ENCODE measurements around the gene PCDH19.

Gene PCDH19

GRCh38 chrX:100410901-100411801 lies 1.1 kb upstream of the PCDH19 start:
- H3K4me3 Mint-ChIP-seq, result no peak overlapping the region
- no peaks in the 10 kb centered on the region for H3K36me3 Mint-ChIP-seq (ENCODE audit: low read depth)
- H3K9me3 Mint-ChIP-seq, result no peaks in the 10 kb centered on the region
- peaks cover 2% of the 10 kb centered on the region for H3K4me1 Mint-ChIP-seq (ENCODE audit: low read depth)
- no peak overlapping the region for H3K27ac Mint-ChIP-seq
- peaks cover 56% of the 10 kb centered on the region for H3K27me3 Mint-ChIP-seq (ENCODE audit: low read depth)
- no peak for DNase-seq (ENCODE audit: low spot score)

GRCh38 chrX:100408713-100409609 lies 1.1 kb downstream of the PCDH19 start:
- peaks cover 2% of the 10 kb centered on the region for H3K4me1 Mint-ChIP-seq (ENCODE audit: low read depth)
- no peak overlapping the region for H3K4me3 Mint-ChIP-seq
- H3K27me3 Mint-ChIP-seq (ENCODE audit: low read depth), result peaks cover 59% of the 10 kb centered on the region
- no peaks in the 10 kb centered on the region for H3K36me3 Mint-ChIP-seq (ENCODE audit: low read depth)
- H3K27ac Mint-ChIP-seq, result no peak overlapping the region
- DNase-seq (ENCODE audit: low spot score), result no peak
- no peaks in the 10 kb centered on the region for H3K9me3 Mint-ChIP-seq

- no peak for DNase-seq (ENCODE audit: low spot score)
- Mint-ChIP-seq H3K27me3 (ENCODE audit: low read depth) (peaks cover 53% of the 10 kb centered on the region), H3K36me3 (ENCODE audit: low read depth) (no peaks in the 10 kb centered on the region), H3K9me3 (no peaks in the 10 kb centered on the region), H3K27ac (no peak overlapping the region), H3K4me3 (no peak overlapping the region), H3K4me1 (ENCODE audit: low read depth) (peaks cover 2% of the 10 kb centered on the region)
These were observed 2.0 kb downstream of the PCDH19 start for GRCh38 chrX:100407784-100408712.

- H3K4me1 Mint-ChIP-seq (ENCODE audit: low read depth), result peaks cover 2% of the 10 kb centered on the region
- peaks cover 46% of the 10 kb centered on the region for H3K27me3 Mint-ChIP-seq (ENCODE audit: low read depth)
- H3K36me3 Mint-ChIP-seq (ENCODE audit: low read depth), result no peaks in the 10 kb centered on the region
- no peak for DNase-seq (ENCODE audit: low spot score)
- no peaks in the 10 kb centered on the region for H3K9me3 Mint-ChIP-seq
- no peak overlapping the region for H3K27ac Mint-ChIP-seq
- no peak overlapping the region for H3K4me3 Mint-ChIP-seq
These were observed 2.8 kb downstream of the PCDH19 start for GRCh38 chrX:100407147-100407783.

- no peak overlapping the region for H3K27ac Mint-ChIP-seq
- peaks cover 33% of the 10 kb centered on the region for H3K27me3 Mint-ChIP-seq (ENCODE audit: low read depth)
- H3K4me3 Mint-ChIP-seq, result no peak overlapping the region
- H3K36me3 Mint-ChIP-seq (ENCODE audit: low read depth), result no peaks in the 10 kb centered on the region
- DNase-seq (ENCODE audit: low spot score), result no peak
- H3K9me3 Mint-ChIP-seq, result no peaks in the 10 kb centered on the region
- peaks cover 2% of the 10 kb centered on the region for H3K4me1 Mint-ChIP-seq (ENCODE audit: low read depth)
These were observed 4.6 kb downstream of the PCDH19 start for GRCh38 chrX:100405424-100405823.

GRCh38 chrX:100404851-100405250 lies 5.2 kb downstream of the PCDH19 start:
- Mint-ChIP-seq H3K4me3 (no peak overlapping the region), H3K9me3 (no peaks in the 10 kb centered on the region), H3K4me1 (ENCODE audit: low read depth) (peaks cover 2% of the 10 kb centered on the region), H3K27me3 (ENCODE audit: low read depth) (peaks cover 32% of the 10 kb centered on the region), H3K36me3 (ENCODE audit: low read depth) (no peaks in the 10 kb centered on the region), H3K27ac (no peak overlapping the region)
- DNase-seq (ENCODE audit: low spot score), result no peak

- no peaks in the 10 kb centered on the region for H3K9me3 Mint-ChIP-seq
- H3K4me3 Mint-ChIP-seq, result no peak overlapping the region
- no peaks in the 10 kb centered on the region for H3K4me1 Mint-ChIP-seq (ENCODE audit: low read depth)
- no peak overlapping the region for H3K27ac Mint-ChIP-seq
- no peaks in the 10 kb centered on the region for H3K36me3 Mint-ChIP-seq (ENCODE audit: low read depth)
- DNase-seq (ENCODE audit: low spot score), result no peak
- no peaks in the 10 kb centered on the region for H3K27me3 Mint-ChIP-seq (ENCODE audit: low read depth)
These were observed 14.3 kb downstream of the PCDH19 start for GRCh38 chrX:100395781-100396180.

GRCh38 chrX:100381619-100382018 lies 28.5 kb downstream of the PCDH19 start:
- no peak for DNase-seq (ENCODE audit: low spot score)
- Mint-ChIP-seq H3K36me3 (ENCODE audit: low read depth) (no peaks in the 10 kb centered on the region), H3K9me3 (no peaks in the 10 kb centered on the region), H3K4me1 (ENCODE audit: low read depth) (no peaks in the 10 kb centered on the region), H3K27me3 (ENCODE audit: low read depth) (no peaks in the 10 kb centered on the region), H3K4me3 (no peak overlapping the region), H3K27ac (no peak overlapping the region)

- DNase-seq (ENCODE audit: low spot score), result no peak
- no peak overlapping the region for H3K4me3 Mint-ChIP-seq
These were observed 30.6 kb downstream of the PCDH19 start for GRCh38 chrX:100379388-100379986.

GRCh38 chrX:100377826-100378225 lies 32.2 kb downstream of the PCDH19 start:
- no peak for DNase-seq (ENCODE audit: low spot score)
- H3K4me3 Mint-ChIP-seq, result no peak overlapping the region
- H3K27me3 Mint-ChIP-seq (ENCODE audit: low read depth), result no peaks in the 10 kb centered on the region
- no peak overlapping the region for H3K27ac Mint-ChIP-seq
- no peaks in the 10 kb centered on the region for H3K9me3 Mint-ChIP-seq
- no peaks in the 10 kb centered on the region for H3K36me3 Mint-ChIP-seq (ENCODE audit: low read depth)
- no peaks in the 10 kb centered on the region for H3K4me1 Mint-ChIP-seq (ENCODE audit: low read depth)

More at GRCh38 chrX:100379388-100379986, 30.6 kb downstream of the PCDH19 start:
- no peaks in the 10 kb centered on the region for H3K4me1 Mint-ChIP-seq (ENCODE audit: low read depth)
- no peaks in the 10 kb centered on the region for H3K27me3 Mint-ChIP-seq (ENCODE audit: low read depth)
- no peak overlapping the region for H3K27ac Mint-ChIP-seq
- no peaks in the 10 kb centered on the region for H3K36me3 Mint-ChIP-seq (ENCODE audit: low read depth)
- H3K9me3 Mint-ChIP-seq, result no peaks in the 10 kb centered on the region

- H3K4me3 Mint-ChIP-seq, result no peak overlapping the region
- H3K9me3 Mint-ChIP-seq, result no peaks in the 10 kb centered on the region
- H3K27ac Mint-ChIP-seq, result no peak overlapping the region
- no peaks in the 10 kb centered on the region for H3K27me3 Mint-ChIP-seq (ENCODE audit: low read depth)
- DNase-seq (ENCODE audit: low spot score), result no peak
- H3K36me3 Mint-ChIP-seq (ENCODE audit: low read depth), result no peaks in the 10 kb centered on the region
- no peaks in the 10 kb centered on the region for H3K4me1 Mint-ChIP-seq (ENCODE audit: low read depth)
These were observed 33.5 kb downstream of the PCDH19 start for GRCh38 chrX:100376576-100376975.

- H3K27ac Mint-ChIP-seq, result no peak overlapping the region
- no peaks in the 10 kb centered on the region for H3K4me1 Mint-ChIP-seq (ENCODE audit: low read depth)
- H3K9me3 Mint-ChIP-seq, result no peaks in the 10 kb centered on the region
- no peak for DNase-seq (ENCODE audit: low spot score)
- H3K36me3 Mint-ChIP-seq (ENCODE audit: low read depth), result no peaks in the 10 kb centered on the region
- no peaks in the 10 kb centered on the region for H3K27me3 Mint-ChIP-seq (ENCODE audit: low read depth)
- no peak overlapping the region for H3K4me3 Mint-ChIP-seq
These were observed 36.4 kb downstream of the PCDH19 start for GRCh38 chrX:100373673-100374072.

- DNase-seq (ENCODE audit: low spot score), result no peak
These were observed 41.9 kb downstream of the PCDH19 start for GRCh38 chrX:100368167-100368566.

More at GRCh38 chrX:100368167-100368566, 41.9 kb downstream of the PCDH19 start:
- Mint-ChIP-seq H3K27me3 (ENCODE audit: low read depth) (no peaks in the 10 kb centered on the region), H3K9me3 (no peaks in the 10 kb centered on the region), H3K4me3 (no peak overlapping the region), H3K27ac (no peak overlapping the region), H3K36me3 (ENCODE audit: low read depth) (no peaks in the 10 kb centered on the region), H3K4me1 (ENCODE audit: low read depth) (no peaks in the 10 kb centered on the region)
